Fibroblast of lung (primary cell): ENCODE measurements around the gene MAP2K5. TPM values are rescaled to one million over a fixed set of nuclear protein-coding genes. Genes with fewer than 3 reads are reported as not detected.

Source experiments
- DNase-seq, 2 donors: peaks; one replicate each; pipeline versions ENCODE4 v3.0.0 to v3.0.0-alpha.2; 2010; ENCODE audit warnings: low read depth in 2 of 2
- H2AFZ ChIP-seq: 2 replicates; pipeline ENCODE4 v1.5.1; 2012; ENCODE audit warnings: low read length, control low read depth, inconsistent platforms
- H3K27ac ChIP-seq: 2 replicates; pipeline ENCODE4 v1.5.1; 2011; ENCODE audit warnings: low read length, control low read depth; ENCODE audit not compliant: insufficient read depth
- H3K27me3 ChIP-seq: 2 replicates; pipeline ENCODE4 v1.5.1; 2011; ENCODE audit warnings: mild to moderate bottlenecking, low read length; ENCODE audit not compliant: control insufficient read depth, insufficient read depth
- H3K36me3 ChIP-seq: 2 replicates; pipeline ENCODE4 v1.5.1; 2011; ENCODE audit warnings: low read length; ENCODE audit not compliant: control insufficient read depth, insufficient read depth
- H3K4me1 ChIP-seq: 2 replicates; pipeline ENCODE4 v1.5.1; 2011; ENCODE audit warnings: low read length; ENCODE audit not compliant: control insufficient read depth, insufficient read depth; ENCODE audit errors: extremely low read depth
- H3K4me2 ChIP-seq: 2 replicates; pipeline ENCODE4 v1.5.1; 2011; ENCODE audit warnings: low read length, control low read depth; ENCODE audit not compliant: insufficient read depth; ENCODE audit errors: extremely low read depth
- H3K4me3 ChIP-seq, 4 experiments: fragments of 200-600 bp in 1 of 4; sonication (generic) in 1 of 4; replicated peaks in 1 of 4; 2 replicates each; pipeline ENCODE4 v1.5.1; 2011 to 2016; ENCODE audit warnings: low read length in 4 of 4, low read depth in 3 of 4, mild to moderate bottlenecking in 3 of 4, control low read depth in 2 of 4, inconsistent platforms in 1 of 4, mixed read lengths in 1 of 4; ENCODE audit not compliant: insufficient read depth in 1 of 4; ENCODE audit errors: control extremely low read depth in 1 of 4
- H3K79me2 ChIP-seq: 2 replicates; pipeline ENCODE4 v1.5.1; 2012; ENCODE audit warnings: mild to moderate bottlenecking, low read length, inconsistent platforms; ENCODE audit not compliant: control insufficient read depth, insufficient read depth
- H3K9ac ChIP-seq: 2 replicates; pipeline ENCODE4 v1.5.1; 2011; ENCODE audit warnings: mild to moderate bottlenecking, low read length, control low read depth; ENCODE audit not compliant: insufficient read depth
- H3K9me3 ChIP-seq: 2 replicates; pipeline ENCODE4 v1.5.1; 2012; ENCODE audit warnings: low read depth, low read length; ENCODE audit not compliant: control insufficient read depth, insufficient read depth
- H4K20me1 ChIP-seq: 2 replicates; pipeline ENCODE4 v1.5.1; 2011; ENCODE audit warnings: low read length; ENCODE audit not compliant: control insufficient read depth, insufficient read depth; ENCODE audit errors: extremely low read depth
- CTCF ChIP-seq, 2 donors: IDR thresholded peaks in 1 of 2; conservative IDR thresholded peaks in 1 of 2; 1 replicate in 1 of 2; 2 replicates in 1 of 2; pipeline ENCODE4 v1.5.1; 2011 to 2012; ENCODE audit warnings: low read length in 2 of 2, control low read depth in 1 of 2, inconsistent platforms in 1 of 2, low read depth in 1 of 2, mild to moderate bottlenecking in 1 of 2
- EZH2 ChIP-seq: IDR thresholded peaks from 2 replicates; pipeline ENCODE4 v1.5.1; 2012; ENCODE audit warnings: low read length, control low read depth, mild to moderate bottlenecking; ENCODE audit errors: missing control alignments
- polyA plus RNA-seq, 2 donors: library from polyadenylated mRNA; depleted of rRNA in 1 of 2; stranded (reverse) in 1 of 2; unstranded in 1 of 2; fragments of >200 nt; gene quantifications; 2 replicates each; pipeline ENCODE4 v1.2.1, GENCODE V29; 2011 to 2012; ENCODE audit warnings: missing spikeins in 1 of 2
- total RNA-seq: library from RNA; depleted of rRNA; stranded (reverse); fragments of >200 nt; gene quantifications from 2 replicates; pipeline ENCODE4 v1.2.1, GENCODE V29; 2014

The MAP2K5 gene
- total and polyA plus RNA-seq, 2 donors (not counting 1 experiment from before 2014, with no cell fraction given) = 5.7 to 10.2 TPM

- TF ChIP-seq CTCF (conservative IDR thresholded peaks at IDR 0.05 in 1 of 2, IDR thresholded peaks at IDR 0.05 in 1 of 2; ENCODE audit: low read depth in 1 of 2, low read length in 2 of 2) (no peak), EZH2 (no peak)
- Histone ChIP-seq H3K27me3 (peaks cover 2% of the 10 kb centered on the region), H3K27ac (no peak overlapping the region), H3K9ac (no peak overlapping the region), H3K4me3 (no peak overlapping the region), H4K20me1 (no peaks in the 10 kb centered on the region), H3K4me1 (no peaks in the 10 kb centered on the region), H3K79me2 (no peaks in the 10 kb centered on the region), H3K4me2 (no peak overlapping the region), H3K9me3 (no peaks in the 10 kb centered on the region), H2AFZ (no peak overlapping the region), H3K36me3 (no peaks in the 10 kb centered on the region)
- no peak for DNase-seq
Observed at GRCh38 chr15:67849538-67849937, 307.0 kb downstream of the MAP2K5 start.

GRCh38 chr15:67850336-67850735, 307.8 kb downstream of the MAP2K5 start:
- no peak overlapping the region for H3K27ac ChIP-seq
- H3K79me2 ChIP-seq = no peaks in the 10 kb centered on the region
- H3K4me1 ChIP-seq = no peaks in the 10 kb centered on the region
- no peaks in the 10 kb centered on the region for H3K36me3 ChIP-seq
- no peaks in the 10 kb centered on the region for H4K20me1 ChIP-seq
- peaks cover 2% of the 10 kb centered on the region for H3K27me3 ChIP-seq
- no peak overlapping the region for H3K9ac ChIP-seq
- TF ChIP-seq CTCF (conservative IDR thresholded peaks at IDR 0.05 in 1 of 2, IDR thresholded peaks at IDR 0.05 in 1 of 2; ENCODE audit: low read depth in 1 of 2, low read length in 2 of 2) (no peak), EZH2 (no peak)
- no peak for DNase-seq
- no peak overlapping the region for H2AFZ ChIP-seq
- H3K4me3 ChIP-seq = no peak overlapping the region
- no peak overlapping the region for H3K4me2 ChIP-seq
- H3K9me3 ChIP-seq = no peaks in the 10 kb centered on the region

- peak; percentile 31 to 50 for DNase-seq
- no peak for TF ChIP-seq CTCF (conservative IDR thresholded peaks at IDR 0.05 in 1 of 2, IDR thresholded peaks at IDR 0.05 in 1 of 2; ENCODE audit: low read depth in 1 of 2, low read length in 2 of 2)
- TF ChIP-seq EZH2 = no peak
- H3K9ac ChIP-seq = no peak overlapping the region
Observed at GRCh38 chr15:67850994-67851571, 308.6 kb downstream of the MAP2K5 start.

More at GRCh38 chr15:67850994-67851571, 308.6 kb downstream of the MAP2K5 start:
- H3K4me1 ChIP-seq = no peaks in the 10 kb centered on the region
- no peak overlapping the region for H3K27ac ChIP-seq
- no peaks in the 10 kb centered on the region for H4K20me1 ChIP-seq
- no peak overlapping the region for H3K4me3 ChIP-seq
- H3K9me3 ChIP-seq = no peaks in the 10 kb centered on the region
- no peak overlapping the region for H2AFZ ChIP-seq
- no peaks in the 10 kb centered on the region for H3K36me3 ChIP-seq
- no peaks in the 10 kb centered on the region for H3K79me2 ChIP-seq
- no peak overlapping the region for H3K4me2 ChIP-seq
- H3K27me3 ChIP-seq = peaks cover 2% of the 10 kb centered on the region
